ENCODE results near the gene RTTN.

RTTN gene

GRCh38 chr18:70019991-70020390 is 185.5 kb downstream of the RTTN start:
- TF ChIP-seq CTCF (IDR thresholded peaks at IDR 0.05; ENCODE audit: low read depth, low read length) = no peak
- H3K4me3 ChIP-seq (replicated peaks in 1 of 2; ENCODE audit: low read depth in 2 of 2, low read length in 2 of 2) = no peak overlapping the region
- no peak for DNase-seq (ENCODE audit: low read depth in 2 of 2)

- H3K4me3 ChIP-seq (replicated peaks in 1 of 2; ENCODE audit: low read depth in 2 of 2, low read length in 2 of 2) = no peak overlapping the region
- TF ChIP-seq CTCF (IDR thresholded peaks at IDR 0.05; ENCODE audit: low read depth, low read length) = no peak
- no peak for DNase-seq (ENCODE audit: low read depth in 2 of 2)
Observed at GRCh38 chr18:70019136-70019535, 186.4 kb downstream of the RTTN start.

GRCh38 chr18:70015127-70015526 is 190.4 kb downstream of the RTTN start:
- DNase-seq (ENCODE audit: low read depth in 2 of 2) = no peak
- H3K4me3 ChIP-seq (replicated peaks in 1 of 2; ENCODE audit: low read depth in 2 of 2, low read length in 2 of 2) = no peak overlapping the region
- no peak for TF ChIP-seq CTCF (IDR thresholded peaks at IDR 0.05; ENCODE audit: low read depth, low read length)

GRCh38 chr18:70005580-70005979 is 199.9 kb downstream of the RTTN start:
- no peak overlapping the region for H3K4me3 ChIP-seq (replicated peaks in 1 of 2; ENCODE audit: low read depth in 2 of 2, low read length in 2 of 2)
- DNase-seq (ENCODE audit: low read depth in 2 of 2) = peak in 1 of 2 donors; percentile 2
- TF ChIP-seq CTCF (IDR thresholded peaks at IDR 0.05; ENCODE audit: low read depth, low read length) = no peak

GRCh38 chr18:70004696-70005095 is 200.8 kb downstream of the RTTN start:
- no peak for TF ChIP-seq CTCF (IDR thresholded peaks at IDR 0.05; ENCODE audit: low read depth, low read length)
- DNase-seq (ENCODE audit: low read depth in 2 of 2) = peak in 1 of 2 donors; percentile 60
- H3K4me3 ChIP-seq (replicated peaks in 1 of 2; ENCODE audit: low read depth in 2 of 2, low read length in 2 of 2) = no peak overlapping the region

- no peak for TF ChIP-seq CTCF (IDR thresholded peaks at IDR 0.05; ENCODE audit: low read depth, low read length)
- no peak for DNase-seq (ENCODE audit: low read depth in 2 of 2)
- no peak overlapping the region for H3K4me3 ChIP-seq (replicated peaks in 1 of 2; ENCODE audit: low read depth in 2 of 2, low read length in 2 of 2)
Observed at GRCh38 chr18:69999656-70000055, 205.8 kb downstream of the RTTN start.

GRCh38 chr18:69998523-69998987 is 206.9 kb downstream of the RTTN start:
- no peak for DNase-seq (ENCODE audit: low read depth in 2 of 2)
- TF ChIP-seq CTCF (IDR thresholded peaks at IDR 0.05; ENCODE audit: low read depth, low read length) = no peak
- H3K4me3 ChIP-seq (replicated peaks in 1 of 2; ENCODE audit: low read depth in 2 of 2, low read length in 2 of 2) = no peak overlapping the region

Data from cardiac fibroblast (primary cell).